ENCODE data around the gene OSM.

OSM gene

GRCh38 chr22:30286813-30287647 is 20.4 kb upstream of the OSM start:
- H3K9me3 ChIP-seq (ENCODE audit: insufficient read depth, low read length), result no peaks in the 10 kb centered on the region
- H3K36me3 ChIP-seq (replicated peaks; ENCODE audit: low read depth, low read length), result no peaks in the 10 kb centered on the region
- peak overlapping the region; percentile 93 for H3K4me2 ChIP-seq (ENCODE audit: low read length)
- H3K27me3 ChIP-seq (ENCODE audit: low read depth, low read length), result peaks cover 3% of the 10 kb centered on the region; the same call in 1 of the 2 replicates
- no peak overlapping the region for H3K27ac ChIP-seq (ENCODE audit: low read length)
- no peaks in the 10 kb centered on the region for H3K79me2 ChIP-seq (ENCODE audit: low read length)
- TF ChIP-seq EZH2phosphoT487 (IDR thresholded peaks at IDR 0.05; ENCODE audit: low read depth), result no peak
- TF ChIP-seq CTCF (IDR thresholded peaks at IDR 0.05; ENCODE audit: low read depth, low read length), result peak; percentile 94
- H2AFZ ChIP-seq (ENCODE audit: low read depth, low read length), result no peak overlapping the region
- no peaks in the 10 kb centered on the region for H4K20me1 ChIP-seq (ENCODE audit: insufficient read depth, low read length)
- no peak overlapping the region for H3K4me3 ChIP-seq (ENCODE audit: low read length)
- H3K4me1 ChIP-seq (ENCODE audit: low read length), result peaks cover 24% of the 10 kb centered on the region
- H3K9ac ChIP-seq (ENCODE audit: low read length), result no peak overlapping the region

GRCh38 chr22:30286331-30286730 is 19.7 kb upstream of the OSM start:
- no peak overlapping the region for H2AFZ ChIP-seq (ENCODE audit: low read depth, low read length)
- no peaks in the 10 kb centered on the region for H4K20me1 ChIP-seq (ENCODE audit: insufficient read depth, low read length)
- H3K27ac ChIP-seq (ENCODE audit: low read length), result no peak overlapping the region
- no peak overlapping the region for H3K9ac ChIP-seq (ENCODE audit: low read length)
- no peaks in the 10 kb centered on the region for H3K79me2 ChIP-seq (ENCODE audit: low read length)
- peaks cover 24% of the 10 kb centered on the region for H3K4me1 ChIP-seq (ENCODE audit: low read length)
- TF ChIP-seq EZH2phosphoT487 (IDR thresholded peaks at IDR 0.05; ENCODE audit: low read depth), result no peak
- no peak for TF ChIP-seq CTCF (IDR thresholded peaks at IDR 0.05; ENCODE audit: low read depth, low read length)
- H3K27me3 ChIP-seq (ENCODE audit: low read depth, low read length), result peaks cover 5% of the 10 kb centered on the region; the same call in 1 of the 2 replicates
- H3K9me3 ChIP-seq (ENCODE audit: insufficient read depth, low read length), result no peaks in the 10 kb centered on the region
- H3K36me3 ChIP-seq (replicated peaks; ENCODE audit: low read depth, low read length), result no peaks in the 10 kb centered on the region
- H3K4me3 ChIP-seq (ENCODE audit: low read length), result no peak overlapping the region
- H3K4me2 ChIP-seq (ENCODE audit: low read length), result no peak overlapping the region

GRCh38 chr22:30285846-30286200 is 19.2 kb upstream of the OSM start:
- Histone ChIP-seq H3K79me2 (ENCODE audit: low read length) (no peaks in the 10 kb centered on the region), H3K9me3 (ENCODE audit: insufficient read depth, low read length) (no peaks in the 10 kb centered on the region), H3K4me3 (ENCODE audit: low read length) (no peak overlapping the region), H3K9ac (ENCODE audit: low read length) (no peak overlapping the region), H3K27me3 (ENCODE audit: low read depth, low read length) (peaks cover 5% of the 10 kb centered on the region; the same call in 1 of the 2 replicates), H3K27ac (ENCODE audit: low read length) (no peak overlapping the region), H2AFZ (ENCODE audit: low read depth, low read length) (no peak overlapping the region), H3K36me3 (replicated peaks; ENCODE audit: low read depth, low read length) (no peaks in the 10 kb centered on the region), H3K4me2 (ENCODE audit: low read length) (no peak overlapping the region), H4K20me1 (ENCODE audit: insufficient read depth, low read length) (no peaks in the 10 kb centered on the region), H3K4me1 (ENCODE audit: low read length) (peaks cover 24% of the 10 kb centered on the region)
- TF ChIP-seq CTCF (IDR thresholded peaks at IDR 0.05; ENCODE audit: low read depth, low read length), result no peak
- no peak for TF ChIP-seq EZH2phosphoT487 (IDR thresholded peaks at IDR 0.05; ENCODE audit: low read depth)

GRCh38 chr22:30285176-30285845 is 18.7 kb upstream of the OSM start:
- Histone ChIP-seq H3K4me2 (ENCODE audit: low read length) (no peak overlapping the region), H4K20me1 (ENCODE audit: insufficient read depth, low read length) (no peaks in the 10 kb centered on the region), H3K9me3 (ENCODE audit: insufficient read depth, low read length) (no peaks in the 10 kb centered on the region), H3K9ac (ENCODE audit: low read length) (no peak overlapping the region), H3K27ac (ENCODE audit: low read length) (no peak overlapping the region), H3K4me1 (ENCODE audit: low read length) (peaks cover 24% of the 10 kb centered on the region), H3K4me3 (ENCODE audit: low read length) (no peak overlapping the region), H3K79me2 (ENCODE audit: low read length) (no peaks in the 10 kb centered on the region), H2AFZ (ENCODE audit: low read depth, low read length) (no peak overlapping the region), H3K27me3 (ENCODE audit: low read depth, low read length) (peaks cover 5% of the 10 kb centered on the region; the same call in 1 of the 2 replicates), H3K36me3 (replicated peaks; ENCODE audit: low read depth, low read length) (no peaks in the 10 kb centered on the region)
- no peak for TF ChIP-seq EZH2phosphoT487 (IDR thresholded peaks at IDR 0.05; ENCODE audit: low read depth)
- TF ChIP-seq CTCF (IDR thresholded peaks at IDR 0.05; ENCODE audit: low read depth, low read length), result no peak

Data from OCI-LY3 (cell line).